Hepatic stellate cell (primary cell): ENCODE results near the gene TSHZ2.
A peak's percentile ranks its signal among the peaks of the same experiment; 100 is the strongest.

Source experiments
- DNase-seq: peaks from one replicate; pipeline ENCODE4 v3.0.0; 2011; ENCODE audit warnings: low spot score

Gene TSHZ2

GRCh38 chr20:53202777-53203176 lies 230.6 kb downstream of the TSHZ2 start:
- DNase-seq, result no peak

GRCh38 chr20:53205046-53205445 lies 232.9 kb downstream of the TSHZ2 start:
- no peak for DNase-seq

- DNase-seq, result no peak
Observed at GRCh38 chr20:53208110-53208832, 236.1 kb downstream of the TSHZ2 start.

GRCh38 chr20:53210041-53210440 lies 237.9 kb downstream of the TSHZ2 start:
- no peak for DNase-seq

GRCh38 chr20:53210931-53211330 lies 238.8 kb downstream of the TSHZ2 start:
- no peak for DNase-seq

GRCh38 chr20:53212018-53212417 lies 239.9 kb downstream of the TSHZ2 start:
- DNase-seq, result no peak

- DNase-seq, result no peak
Observed at GRCh38 chr20:53214392-53214791, 242.2 kb downstream of the TSHZ2 start.

- DNase-seq, result no peak
Observed at GRCh38 chr20:53215166-53215565, 243.0 kb downstream of the TSHZ2 start.

- DNase-seq, result no peak
Observed at GRCh38 chr20:53216478-53216855, 244.3 kb downstream of the TSHZ2 start.

GRCh38 chr20:53216856-53217576 lies 244.9 kb downstream of the TSHZ2 start:
- DNase-seq, result peak; percentile 8

- DNase-seq, result no peak
Observed at GRCh38 chr20:53220482-53221307, 248.5 kb downstream of the TSHZ2 start.

GRCh38 chr20:53221731-53222130 lies 249.6 kb downstream of the TSHZ2 start:
- DNase-seq, result no peak

GRCh38 chr20:53222416-53222815 lies 250.3 kb downstream of the TSHZ2 start:
- DNase-seq, result no peak

- DNase-seq, result no peak
Observed at GRCh38 chr20:53222932-53223331, 250.8 kb downstream of the TSHZ2 start.

GRCh38 chr20:53223626-53224172 lies 251.5 kb downstream of the TSHZ2 start:
- no peak for DNase-seq

- no peak for DNase-seq
Observed at GRCh38 chr20:53224851-53225250, 252.7 kb downstream of the TSHZ2 start.

GRCh38 chr20:53226826-53227225 lies 254.7 kb downstream of the TSHZ2 start:
- no peak for DNase-seq

GRCh38 chr20:53227523-53227922 lies 255.4 kb downstream of the TSHZ2 start:
- DNase-seq, result no peak

GRCh38 chr20:53231061-53231460 lies 258.9 kb downstream of the TSHZ2 start:
- no peak for DNase-seq

GRCh38 chr20:53237461-53237860 lies 265.3 kb downstream of the TSHZ2 start:
- no peak for DNase-seq

- no peak for DNase-seq
Observed at GRCh38 chr20:53238121-53238660, 266.0 kb downstream of the TSHZ2 start.

- no peak for DNase-seq
Observed at GRCh38 chr20:53243152-53243551, 271.0 kb downstream of the TSHZ2 start.
